ENCODE results near the gene LPCAT1.

The LPCAT1 gene

DNA sequence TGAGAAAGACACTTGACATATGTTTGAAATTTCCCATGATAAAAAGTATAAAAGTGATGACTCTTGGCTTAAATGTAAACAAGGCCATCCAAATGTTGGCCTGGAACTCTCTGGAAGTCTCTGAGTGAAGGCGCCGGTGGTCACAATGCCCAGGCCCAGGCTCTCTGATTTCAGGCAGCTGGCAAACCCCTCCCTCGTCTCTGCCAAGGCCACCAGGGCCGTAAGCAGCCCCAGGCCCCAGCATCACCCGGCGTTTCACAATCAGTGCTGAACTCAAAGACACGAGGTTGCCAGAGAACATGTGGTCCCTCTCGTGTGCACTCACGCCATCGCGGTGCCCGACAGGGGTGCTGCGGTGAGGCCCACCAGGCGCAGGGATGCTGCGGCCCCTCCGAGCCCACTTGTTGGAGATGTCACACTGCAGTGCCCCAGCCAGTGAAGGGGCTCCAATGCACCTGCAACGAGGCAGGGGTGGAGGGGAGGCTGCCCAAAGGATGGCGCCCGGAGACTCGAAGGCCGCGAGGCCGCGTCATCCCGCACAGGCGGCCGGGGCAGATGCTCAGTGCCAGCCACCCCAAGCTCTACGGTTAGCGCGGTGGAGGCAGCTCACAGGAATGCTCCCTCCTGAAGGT is 15.0 kb downstream of the LPCAT1 start:
- ATAC-seq = no peak
- TF ChIP-seq ARNTL (CRISPR knock-in tag; IDR thresholded peaks at IDR 0.05; ENCODE audit: borderline replicate concordance, low read depth) (no peak), TOX (CRISPR knock-in tag; IDR thresholded peaks at IDR 0.05; ENCODE audit: borderline replicate concordance) (no peak), ZFP3 (CRISPR knock-in tag; IDR thresholded peaks at IDR 0.05) (no peak), ZNF8 (CRISPR knock-in tag; IDR thresholded peaks at IDR 0.05) (no peak)
- TF ChIP-seq, protein P1, sequence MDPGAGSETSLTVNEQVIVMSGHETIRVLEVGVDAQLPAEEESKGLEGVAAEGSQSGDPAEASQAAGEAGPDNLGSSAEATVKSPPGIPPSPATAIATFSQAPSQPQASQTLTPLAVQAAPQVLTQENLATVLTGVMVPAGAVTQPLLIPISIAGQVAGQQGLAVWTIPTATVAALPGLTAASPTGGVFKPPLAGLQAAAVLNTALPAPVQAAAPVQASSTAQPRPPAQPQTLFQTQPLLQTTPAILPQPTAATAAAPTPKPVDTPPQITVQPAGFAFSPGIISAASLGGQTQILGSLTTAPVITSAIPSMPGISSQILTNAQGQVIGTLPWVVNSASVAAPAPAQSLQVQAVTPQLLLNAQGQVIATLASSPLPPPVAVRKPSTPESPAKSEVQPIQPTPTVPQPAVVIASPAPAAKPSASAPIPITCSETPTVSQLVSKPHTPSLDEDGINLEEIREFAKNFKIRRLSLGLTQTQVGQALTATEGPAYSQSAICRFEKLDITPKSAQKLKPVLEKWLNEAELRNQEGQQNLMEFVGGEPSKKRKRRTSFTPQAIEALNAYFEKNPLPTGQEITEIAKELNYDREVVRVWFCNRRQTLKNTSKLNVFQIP (CRISPR knock-in tag; IDR thresholded peaks at IDR 0.05; ENCODE audit: borderline replicate concordance, low read depth) = no peak
- TF ChIP-seq, protein P2, sequence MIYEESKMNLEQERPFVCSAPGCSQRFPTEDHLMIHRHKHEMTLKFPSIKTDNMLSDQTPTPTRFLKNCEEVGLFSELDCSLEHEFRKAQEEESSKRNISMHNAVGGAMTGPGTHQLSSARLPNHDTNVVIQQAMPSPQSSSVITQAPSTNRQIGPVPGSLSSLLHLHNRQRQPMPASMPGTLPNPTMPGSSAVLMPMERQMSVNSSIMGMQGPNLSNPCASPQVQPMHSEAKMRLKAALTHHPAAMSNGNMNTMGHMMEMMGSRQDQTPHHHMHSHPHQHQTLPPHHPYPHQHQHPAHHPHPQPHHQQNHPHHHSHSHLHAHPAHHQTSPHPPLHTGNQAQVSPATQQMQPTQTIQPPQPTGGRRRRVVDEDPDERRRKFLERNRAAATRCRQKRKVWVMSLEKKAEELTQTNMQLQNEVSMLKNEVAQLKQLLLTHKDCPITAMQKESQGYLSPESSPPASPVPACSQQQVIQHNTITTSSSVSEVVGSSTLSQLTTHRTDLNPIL (CRISPR knock-in tag; IDR thresholded peaks at IDR 0.05; ENCODE audit: low read depth) = no peak

DNA sequence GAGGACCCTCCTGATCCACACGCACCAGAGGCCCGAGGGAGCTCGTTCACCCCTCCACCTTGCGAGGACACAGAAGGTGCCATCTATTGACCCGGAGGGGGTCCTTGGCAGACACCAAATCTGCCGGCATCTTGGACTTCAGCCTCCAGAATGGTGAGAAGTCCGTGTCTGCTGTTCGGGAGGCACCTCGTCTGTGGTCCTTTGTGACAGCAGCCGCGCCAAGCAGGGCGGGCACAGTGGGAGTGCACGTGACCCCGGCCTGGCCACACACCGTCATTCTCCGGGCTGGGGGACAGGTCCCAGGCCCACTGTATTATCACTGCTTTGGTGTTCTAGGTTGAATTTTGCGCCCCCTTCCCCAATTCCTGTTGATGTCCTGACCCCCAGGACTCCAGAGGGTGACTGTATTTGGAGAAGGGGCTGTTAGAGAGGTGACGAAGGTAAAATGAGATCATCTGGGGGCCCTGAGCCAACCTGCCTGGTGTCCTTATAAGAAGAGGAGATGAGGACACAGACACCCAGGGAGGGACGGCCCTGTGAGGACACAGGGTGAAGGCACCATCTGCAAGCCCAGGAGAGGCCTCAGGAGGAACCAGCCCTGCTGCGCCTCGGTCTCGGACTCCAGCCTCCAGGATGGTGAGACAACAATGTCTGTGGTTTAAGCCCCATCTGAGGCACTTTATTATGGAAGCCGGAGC is 15.7 kb downstream of the LPCAT1 start:
- no peak for ATAC-seq
- no peak for TF ChIP-seq ZNF70 (CRISPR knock-in tag; IDR thresholded peaks at IDR 0.05)
- TF ChIP-seq ZFP30 (CRISPR knock-in tag; IDR thresholded peaks at IDR 0.05) = no peak
- no peak for TF ChIP-seq ARNTL (CRISPR knock-in tag; IDR thresholded peaks at IDR 0.05; ENCODE audit: borderline replicate concordance, low read depth)
- TF ChIP-seq, protein P2 (CRISPR knock-in tag; IDR thresholded peaks at IDR 0.05; ENCODE audit: low read depth) = no peak
- no peak for TF ChIP-seq CSDC2 (CRISPR knock-in tag; IDR thresholded peaks at IDR 0.05)
- no peak for TF ChIP-seq TCF4 (CRISPR knock-in tag; IDR thresholded peaks at IDR 0.05; ENCODE audit: borderline replicate concordance)
- no peak for TF ChIP-seq ZFP3 (CRISPR knock-in tag; IDR thresholded peaks at IDR 0.05)
- TF ChIP-seq RARB (CRISPR knock-in tag; IDR thresholded peaks at IDR 0.05) = no peak
- no peak for TF ChIP-seq ZNF565 (CRISPR knock-in tag; conservative IDR thresholded peaks at IDR 0.05; ENCODE audit: low read depth)

DNA sequence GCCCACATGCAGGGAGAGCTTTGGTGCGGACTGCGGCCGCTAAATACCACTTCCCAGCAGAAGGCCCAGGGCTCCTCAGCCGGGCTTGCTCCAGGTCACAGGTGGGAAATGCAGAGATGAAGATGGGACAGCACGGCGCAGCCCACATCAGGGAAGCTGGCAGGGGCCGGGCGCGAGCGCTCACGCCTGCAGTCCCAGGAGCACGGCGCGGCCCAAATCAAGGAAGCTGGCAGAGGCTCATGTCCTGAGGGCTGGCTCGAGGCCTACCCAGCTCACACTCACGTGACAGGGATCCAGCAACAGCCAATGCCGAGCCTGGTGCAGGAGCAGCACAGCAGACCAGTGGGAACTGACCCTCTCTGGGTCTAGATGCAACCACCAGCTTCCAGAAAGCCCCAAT is 16.3 kb downstream of the LPCAT1 start:
- TF ChIP-seq ZFP3 (CRISPR knock-in tag; IDR thresholded peaks at IDR 0.05) (no peak), RARB (CRISPR knock-in tag; IDR thresholded peaks at IDR 0.05) (no peak), ARNTL (CRISPR knock-in tag; IDR thresholded peaks at IDR 0.05; ENCODE audit: borderline replicate concordance, low read depth) (no peak), ISL1 (CRISPR knock-in tag; IDR thresholded peaks at IDR 0.05) (no peak), SNAI2 (CRISPR knock-in tag; IDR thresholded peaks at IDR 0.05) (no peak), TOX (CRISPR knock-in tag; IDR thresholded peaks at IDR 0.05; ENCODE audit: borderline replicate concordance) (no peak), CSDC2 (CRISPR knock-in tag; IDR thresholded peaks at IDR 0.05) (no peak), BACH2 (CRISPR knock-in tag; IDR thresholded peaks at IDR 0.05; ENCODE audit: borderline replicate concordance) (no peak), ESRRG (CRISPR knock-in tag; IDR thresholded peaks at IDR 0.05) (no peak), TCF4 (CRISPR knock-in tag; IDR thresholded peaks at IDR 0.05; ENCODE audit: borderline replicate concordance) (no peak)
- TF ChIP-seq, protein P3, sequence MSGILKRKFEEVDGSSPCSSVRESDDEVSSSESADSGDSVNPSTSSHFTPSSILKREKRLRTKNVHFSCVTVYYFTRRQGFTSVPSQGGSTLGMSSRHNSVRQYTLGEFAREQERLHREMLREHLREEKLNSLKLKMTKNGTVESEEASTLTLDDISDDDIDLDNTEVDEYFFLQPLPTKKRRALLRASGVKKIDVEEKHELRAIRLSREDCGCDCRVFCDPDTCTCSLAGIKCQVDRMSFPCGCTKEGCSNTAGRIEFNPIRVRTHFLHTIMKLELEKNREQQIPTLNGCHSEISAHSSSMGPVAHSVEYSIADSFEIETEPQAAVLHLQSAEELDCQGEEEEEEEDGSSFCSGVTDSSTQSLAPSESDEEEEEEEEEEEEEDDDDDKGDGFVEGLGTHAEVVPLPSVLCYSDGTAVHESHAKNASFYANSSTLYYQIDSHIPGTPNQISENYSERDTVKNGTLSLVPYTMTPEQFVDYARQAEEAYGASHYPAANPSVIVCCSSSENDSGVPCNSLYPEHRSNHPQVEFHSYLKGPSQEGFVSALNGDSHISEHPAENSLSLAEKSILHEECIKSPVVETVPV (CRISPR knock-in tag; IDR thresholded peaks at IDR 0.05) = no peak
- no peak for ATAC-seq

DNA sequence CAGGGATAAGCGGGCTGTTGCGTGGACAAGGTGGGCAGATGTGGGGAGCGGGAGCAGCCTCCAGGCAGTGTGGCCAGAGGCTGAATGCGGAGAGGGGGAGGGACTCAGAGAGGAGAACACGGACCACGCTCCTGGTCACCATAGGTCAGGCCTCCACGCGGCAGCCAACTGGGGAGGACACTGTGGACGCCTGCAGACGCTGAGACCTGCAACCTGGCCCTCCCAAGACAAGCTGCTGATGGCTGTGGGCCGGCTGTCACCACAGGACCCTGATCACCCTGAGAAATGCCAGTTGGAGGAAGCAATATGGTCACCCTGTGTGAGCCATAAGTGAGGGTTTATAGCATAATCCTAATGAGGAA is 16.8 kb downstream of the LPCAT1 start:
- ATAC-seq = no peak
- TF ChIP-seq GLIS3 (CRISPR knock-in tag; IDR thresholded peaks at IDR 0.05) = no peak
- TF ChIP-seq, protein P3 (CRISPR knock-in tag; IDR thresholded peaks at IDR 0.05) = no peak
- TF ChIP-seq OSR1 (CRISPR knock-in tag; IDR thresholded peaks at IDR 0.05) = no peak
